Measurements from ENCODE around the gene KCNQ1.

Gene KCNQ1

DNA sequence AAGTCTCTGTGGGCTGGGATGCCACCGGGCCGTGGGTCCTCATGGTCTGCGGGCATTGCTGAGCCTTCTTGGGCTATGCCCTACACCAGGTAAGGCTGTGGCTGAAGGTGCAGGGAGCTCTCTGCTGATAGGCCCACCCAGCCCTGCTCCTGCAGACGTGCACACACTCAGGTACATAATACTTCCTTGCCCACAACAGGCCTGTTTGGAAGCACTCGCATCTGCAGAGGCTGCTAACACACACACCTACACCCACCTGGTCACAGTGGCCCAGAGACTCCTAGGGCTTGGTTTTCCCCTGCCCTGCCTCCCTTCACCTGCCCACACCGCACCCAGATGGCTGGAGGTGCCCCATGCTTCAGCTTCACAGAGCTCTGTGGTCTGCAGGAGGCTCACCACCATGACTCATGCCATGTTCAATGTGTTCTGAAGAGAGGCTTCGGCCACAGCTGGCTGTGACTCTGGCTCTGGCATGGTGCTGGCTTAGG, 327.8 kb downstream of the KCNQ1 start:
- peak in 1 of 5 donors; percentile 5 for DNase-seq

DNA sequence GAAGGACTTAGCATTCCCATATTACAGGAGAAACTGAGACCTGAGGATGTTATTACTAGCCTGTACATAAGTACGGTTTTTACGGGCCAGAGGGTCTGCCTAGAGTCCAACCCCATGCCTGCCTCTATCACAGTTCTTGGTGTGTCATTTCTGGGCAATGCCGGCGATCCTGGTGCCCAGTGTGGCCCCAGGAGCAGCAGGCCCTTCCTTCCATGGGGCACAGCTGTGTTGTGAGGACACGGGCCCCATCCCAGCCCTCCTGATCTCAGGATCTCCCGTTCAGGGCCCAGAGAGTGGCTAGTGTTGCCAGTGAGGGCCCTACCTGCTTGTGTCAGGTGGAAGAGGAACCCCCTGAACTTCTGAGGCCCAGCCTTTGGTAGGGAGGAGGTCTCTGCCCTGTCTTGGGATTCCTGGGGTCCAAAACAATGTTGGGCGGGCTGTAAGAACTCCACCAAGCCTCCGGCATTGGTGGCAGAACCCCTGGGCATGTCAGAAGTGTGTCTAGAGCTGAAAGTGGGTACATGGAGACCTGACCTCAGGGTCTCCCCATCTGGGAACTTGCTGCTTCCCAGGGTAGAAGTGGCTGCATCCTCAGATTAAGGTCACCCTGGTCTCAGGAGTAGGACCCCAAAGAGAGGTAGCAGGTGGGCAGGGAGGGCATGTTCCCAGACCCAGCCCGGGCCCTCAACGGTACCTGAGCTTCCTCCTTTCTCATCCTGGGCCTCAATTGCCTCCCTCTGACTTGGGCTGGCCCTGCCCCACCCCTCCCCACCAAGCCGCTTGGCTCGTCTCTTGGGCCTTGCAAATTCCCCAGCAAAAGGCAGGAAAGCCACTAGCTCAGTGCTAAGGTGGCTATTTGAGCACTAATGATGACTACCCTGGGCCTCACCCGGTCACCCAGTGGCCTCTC, 329.6 kb downstream of the KCNQ1 start:
- no peak for DNase-seq

DNA sequence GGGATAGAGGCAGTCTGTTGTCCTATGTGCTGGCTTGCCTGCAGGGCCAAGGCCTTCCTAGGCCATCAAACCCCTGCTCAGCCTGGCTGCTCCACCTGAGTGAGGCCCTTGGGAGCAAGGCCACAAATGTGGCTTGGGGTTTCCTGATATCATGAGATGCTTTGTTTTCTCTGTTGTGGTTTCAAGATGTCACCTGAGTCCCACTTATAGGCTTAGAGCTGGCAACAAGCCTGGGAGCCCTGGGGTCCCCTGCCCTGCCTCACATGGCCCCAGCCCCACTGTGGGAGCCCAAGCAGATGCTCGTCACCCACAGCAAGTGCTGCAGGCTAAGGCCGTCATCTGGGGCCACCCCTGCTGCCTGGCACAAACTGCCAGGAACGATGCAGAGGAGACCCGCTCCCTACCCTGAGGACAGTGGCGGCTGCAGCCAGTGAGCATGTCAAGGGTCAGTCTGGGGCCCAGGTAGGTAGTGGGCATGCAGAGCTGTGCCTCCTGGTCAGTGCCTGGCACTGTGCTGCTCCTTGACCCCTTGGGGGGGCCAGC, 330.3 kb downstream of the KCNQ1 start:
- DNase-seq, result peak in 2 of 5 donors; percentile 2 to 7

- peak in 2 of 5 donors; percentile 4 to 8 for DNase-seq
These were observed 331.0 kb downstream of the KCNQ1 start for GRCh38 chr11:2775626-2776350.

GRCh38 chr11:2776351-2777061, 331.7 kb downstream of the KCNQ1 start:
- peak in 2 of 5 donors; percentile 1 to 7 for DNase-seq

DNA sequence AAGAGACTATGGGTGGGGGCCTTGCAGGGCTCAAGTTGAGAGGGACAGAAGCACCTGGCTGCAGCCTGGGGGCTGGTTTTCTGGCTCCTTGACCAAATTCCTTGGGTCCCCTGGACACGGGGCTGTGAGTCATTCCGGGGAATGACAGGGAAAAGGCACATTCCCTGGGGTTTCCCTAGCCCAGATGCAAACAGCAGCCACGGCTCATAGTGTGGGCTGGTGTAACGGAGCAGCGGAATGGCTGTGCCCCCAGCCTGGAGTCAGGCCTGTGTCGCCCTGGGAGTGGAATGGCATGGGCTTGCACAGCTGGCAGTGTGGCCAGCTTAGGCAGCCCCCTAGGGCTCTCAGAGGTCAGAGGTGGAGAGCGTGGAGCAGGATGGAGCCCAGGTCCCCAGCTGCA, 332.6 kb downstream of the KCNQ1 start:
- DNase-seq, result peak in 1 of 5 donors; percentile 5

GRCh38 chr11:2777871-2778629, 333.2 kb downstream of the KCNQ1 start:
- DNase-seq, result peak in 2 of 5 donors; percentile 4 to 11

DNA sequence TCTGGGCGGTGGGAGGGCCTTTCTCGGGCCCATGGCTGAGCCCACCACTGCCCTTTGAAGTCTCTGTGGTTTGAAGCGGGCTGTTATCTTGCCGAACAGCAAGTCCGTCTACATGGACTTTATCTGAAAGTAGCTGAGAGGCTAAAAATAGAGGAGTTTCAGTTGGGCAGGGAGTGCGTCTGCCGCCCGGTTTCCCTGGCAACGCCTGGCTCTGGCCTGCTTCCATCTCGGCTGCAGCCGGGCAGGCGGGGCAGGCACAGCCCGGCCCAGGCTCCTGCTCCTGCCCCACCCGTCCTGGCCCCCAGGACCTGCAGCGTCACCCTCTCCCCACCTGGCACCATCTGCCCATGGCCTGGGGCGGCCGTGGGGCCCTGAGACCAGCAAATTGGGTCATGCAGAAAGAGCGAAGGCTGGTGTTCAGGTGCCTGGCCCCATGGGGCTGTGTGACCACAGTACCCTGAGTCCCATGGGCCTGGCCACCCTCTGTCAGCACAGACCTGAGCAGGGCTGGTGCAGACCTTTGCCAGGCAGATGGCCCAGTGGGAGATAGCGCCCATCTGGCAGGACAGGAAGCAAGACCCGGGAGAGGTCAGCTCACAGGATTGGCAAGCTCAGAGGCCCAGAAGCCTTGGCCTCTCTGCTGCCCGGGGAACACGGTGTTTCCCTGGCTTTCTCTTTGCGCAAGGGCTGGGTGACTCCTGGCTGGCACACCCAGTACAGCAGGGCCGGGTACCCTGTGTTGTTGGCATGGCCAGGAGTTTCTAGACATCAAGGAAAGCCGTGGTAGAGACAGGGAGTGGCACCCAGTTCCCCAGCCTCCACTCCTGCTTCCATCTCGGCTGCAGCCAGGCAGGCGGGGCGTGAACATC, 334.1 kb downstream of the KCNQ1 start:
- DNase-seq, result peak in 2 of 5 donors; percentile 4 to 7

DNA sequence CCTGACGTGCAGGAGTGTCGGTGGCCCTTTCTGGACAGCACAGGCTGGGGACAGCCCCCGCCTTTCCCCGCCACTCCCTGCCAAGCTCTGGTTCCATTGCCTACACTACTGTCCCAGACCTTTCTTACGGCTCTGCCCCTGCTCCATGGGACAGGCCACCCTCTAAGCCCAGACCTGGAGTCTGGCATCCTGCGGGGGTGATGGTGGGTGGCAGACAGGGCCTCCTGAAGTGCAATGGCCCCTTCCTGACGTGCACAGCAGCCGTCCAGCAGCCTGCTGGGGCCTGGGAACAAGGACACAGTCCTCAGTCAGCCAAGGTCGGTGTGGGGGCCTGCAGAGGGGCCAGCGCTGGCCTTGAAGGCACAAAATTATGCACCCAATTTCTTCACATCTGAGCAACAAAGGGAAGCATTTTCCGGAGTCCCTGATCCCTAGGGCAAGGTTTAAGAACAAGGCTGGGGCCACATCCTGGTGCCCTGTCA, 334.7 kb downstream of the KCNQ1 start:
- peak in 2 of 5 donors; percentile 0 to 5 for DNase-seq

DNA sequence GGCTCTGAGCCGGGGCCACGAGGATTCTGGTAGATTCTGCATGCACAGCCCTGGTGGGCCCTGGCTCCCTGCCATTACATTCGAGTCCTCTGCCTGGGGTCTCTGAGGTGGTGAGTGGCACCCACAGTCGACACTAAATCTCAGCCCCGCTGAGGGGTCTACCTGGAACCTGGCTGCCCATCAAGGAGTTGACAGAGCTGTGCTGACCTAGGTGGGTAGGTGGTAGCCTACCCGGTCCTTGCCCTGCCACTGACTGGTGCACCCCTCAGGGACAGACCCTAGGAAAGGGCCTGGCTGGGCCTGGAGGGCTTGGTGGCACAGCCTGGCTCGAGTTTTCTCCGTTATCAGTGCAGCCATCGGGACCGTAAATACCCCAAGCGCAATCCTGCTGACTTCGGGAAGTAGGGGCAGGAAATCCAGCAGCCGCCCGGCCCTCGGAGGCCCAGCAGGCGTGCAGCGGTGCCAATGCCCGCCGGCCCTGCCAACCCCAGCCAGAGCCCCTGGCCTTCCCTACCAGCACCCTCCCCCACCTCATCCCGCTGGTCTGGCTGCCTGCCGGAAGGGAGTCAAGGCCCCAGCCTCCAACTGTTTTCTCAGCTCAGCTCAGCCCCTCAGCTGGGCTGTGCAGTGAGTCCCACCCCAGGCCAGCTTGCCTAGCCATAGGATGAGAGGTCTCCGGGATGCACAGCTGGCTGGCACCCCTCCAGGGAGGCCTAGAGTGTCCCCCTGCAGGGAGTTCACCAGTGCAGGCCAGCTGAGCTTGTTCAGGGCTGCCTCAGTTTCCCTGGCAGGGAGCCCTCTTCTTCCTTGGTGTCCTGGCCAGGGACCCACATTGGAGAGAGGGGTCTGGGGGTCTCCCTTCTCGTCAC, 335.4 kb downstream of the KCNQ1 start:
- peak in 2 of 5 donors; percentile 3 to 7 for DNase-seq

DNA sequence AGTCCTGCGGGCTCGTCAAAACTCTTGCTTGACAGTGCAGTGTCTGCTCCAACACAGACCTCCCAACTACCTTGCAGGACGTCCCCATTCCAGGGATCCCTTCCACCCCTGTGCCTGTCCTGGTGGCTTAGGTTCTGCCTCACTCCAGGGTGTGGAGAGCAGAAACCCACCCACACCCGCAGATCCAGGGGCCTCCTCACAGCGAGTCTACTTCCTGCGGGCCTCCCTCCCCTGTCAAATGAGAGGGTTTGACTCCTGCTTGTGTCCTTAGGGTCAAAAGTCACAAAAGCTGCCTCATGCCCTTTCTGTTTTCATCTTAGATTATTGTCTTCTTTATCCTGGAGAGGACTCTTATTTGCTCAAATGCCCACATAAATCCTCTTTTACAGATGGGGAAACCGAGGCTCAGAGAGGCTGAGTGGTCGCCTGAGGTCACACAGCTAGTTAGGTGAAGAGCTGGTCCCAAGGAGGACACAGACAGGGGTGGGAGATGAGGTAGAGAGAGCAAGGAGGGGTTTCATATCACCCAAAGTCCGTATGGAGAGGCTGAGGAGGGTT, 336.1 kb downstream of the KCNQ1 start:
- peak in 1 of 5 donors; percentile 0 for DNase-seq

DNA sequence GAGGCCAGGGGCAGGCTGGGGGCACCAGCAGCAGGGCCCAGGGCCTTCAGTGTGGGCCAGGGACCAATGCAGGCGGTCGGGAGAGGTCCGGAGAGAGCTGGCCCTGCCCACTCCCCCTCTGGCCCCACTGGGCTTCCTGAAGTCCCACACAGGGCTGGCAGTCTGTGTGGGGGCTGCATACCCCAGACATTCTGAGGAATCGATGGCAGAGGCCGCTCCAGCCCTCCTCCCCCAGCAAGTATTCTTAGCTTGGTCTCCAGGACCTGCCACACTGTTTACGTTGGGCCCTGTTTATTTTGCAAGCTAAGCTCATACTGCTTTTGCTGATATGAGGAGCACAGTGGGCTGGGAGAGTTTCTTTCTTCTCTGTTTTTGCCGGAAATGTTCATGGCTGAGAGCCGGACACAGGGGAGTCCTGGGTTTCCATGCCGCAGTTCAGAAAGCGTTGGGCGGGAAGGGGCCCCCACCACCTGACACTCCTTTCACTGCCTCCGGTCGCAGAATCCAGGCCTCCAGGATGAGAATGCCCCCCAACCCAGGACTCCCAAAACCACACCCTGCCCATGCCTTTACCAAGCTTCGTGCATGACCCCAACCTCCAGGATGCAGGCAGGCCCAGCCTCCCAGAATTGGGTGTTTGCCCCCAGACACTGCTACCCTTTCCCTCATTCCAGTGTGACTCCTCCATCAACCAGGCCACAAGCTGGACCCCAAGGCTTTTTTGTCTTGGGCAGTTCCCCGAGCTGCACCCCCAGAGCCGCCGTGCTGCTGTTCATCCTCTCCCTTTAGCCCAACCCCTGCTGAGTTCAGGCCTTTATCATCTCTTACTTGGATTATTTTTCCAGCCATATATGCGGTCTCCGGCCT, 336.8 kb downstream of the KCNQ1 start:
- peak in 2 of 5 donors; percentile 1 to 2 for DNase-seq

GRCh38 chr11:2782769-2783168, 338.0 kb downstream of the KCNQ1 start:
- no peak for DNase-seq

- no peak for DNase-seq
These were observed 338.8 kb downstream of the KCNQ1 start for GRCh38 chr11:2783536-2784082.

GRCh38 chr11:2787816-2788167, 343.0 kb downstream of the KCNQ1 start:
- DNase-seq, result no peak

DNA sequence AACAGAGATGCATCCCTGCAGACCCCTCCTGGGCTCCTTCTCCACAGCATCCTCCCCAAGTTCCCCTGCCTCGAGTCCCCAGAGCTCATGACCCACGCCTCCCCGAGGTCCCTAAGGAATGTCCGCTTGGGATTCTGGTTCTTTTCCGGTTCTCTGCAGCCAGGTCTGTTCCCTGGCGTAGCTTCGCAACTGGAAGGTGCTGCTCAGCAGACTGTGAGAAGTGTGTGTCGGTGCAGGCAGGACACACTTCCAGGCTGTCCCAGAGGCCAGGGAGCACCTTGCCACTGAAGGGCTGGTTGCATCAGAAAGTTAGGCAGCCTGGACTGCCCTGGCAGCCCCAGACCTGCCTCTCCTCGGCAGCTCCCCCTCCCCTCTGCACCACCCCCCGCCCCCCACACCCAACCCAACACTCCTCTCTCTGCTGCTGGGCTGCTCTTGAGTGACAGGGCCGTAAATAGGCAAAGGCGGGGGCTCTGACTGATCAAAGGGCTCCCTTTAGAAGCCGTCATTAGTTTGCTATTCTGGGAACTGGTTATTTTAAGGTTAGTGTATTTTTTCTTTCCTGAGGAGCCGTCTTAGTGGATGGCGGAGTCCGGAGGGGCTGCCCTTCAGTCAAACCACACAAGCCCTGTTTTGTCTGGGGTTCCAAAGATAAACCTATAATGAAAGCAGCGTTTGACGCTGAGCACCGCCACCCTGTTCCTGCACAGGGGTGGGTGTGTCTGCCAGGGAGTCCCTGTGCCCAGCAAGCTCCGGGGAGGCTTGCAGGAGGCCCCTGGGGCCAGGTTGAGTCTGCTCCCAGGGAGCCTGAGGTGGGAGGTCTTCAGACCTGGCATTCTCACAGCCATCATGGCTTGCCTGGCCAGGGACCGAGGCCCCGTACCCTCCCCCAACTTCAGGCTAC, 343.6 kb downstream of the KCNQ1 start:
- DNase-seq, result peak in 2 of 5 donors; percentile 2 to 3

DNA sequence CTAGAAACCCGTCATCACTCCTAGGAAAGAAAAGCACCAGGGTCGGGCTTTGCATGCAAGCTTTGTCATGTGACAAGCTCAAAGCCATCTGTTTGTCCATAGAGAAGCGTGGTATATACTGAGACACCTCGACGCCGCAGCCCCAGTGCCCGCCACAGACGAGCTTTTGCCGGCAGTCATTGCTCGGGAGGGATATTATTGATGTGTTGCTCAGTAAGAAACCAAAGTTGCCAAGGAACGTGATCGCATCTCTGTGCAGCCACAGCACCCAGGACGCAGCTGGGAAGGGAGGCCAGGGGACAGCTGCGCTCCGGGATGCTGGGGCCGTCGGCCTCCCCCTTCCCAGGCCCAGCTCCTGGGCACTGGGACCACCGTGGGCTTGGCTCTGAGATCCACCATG, 344.5 kb downstream of the KCNQ1 start:
- DNase-seq, result peak in 2 of 5 donors; percentile 3 to 6

All from T-helper 1 cell (primary cell).